Neural progenitor cell (in vitro differentiated cells): ENCODE measurements around the gene CNN3.

Experiments used
- EZH2 ChIP-seq: fragments of 200-600 bp; sonication (generic); IDR thresholded peaks from 2 replicates; pipeline ENCODE4 v1.6.1; 2017; ENCODE audit warnings: antibody characterized with exemption, mild to moderate bottlenecking, moderate library complexity
- EZH2phosphoT487 ChIP-seq: fragments of 200-600 bp; sonication (generic); IDR thresholded peaks from 2 replicates; pipeline ENCODE4 v1.6.1; 2017; ENCODE audit warnings: antibody characterized with exemption

- TF ChIP-seq EZH2 (no peak), EZH2phosphoT487 (no peak)
Measured at GRCh38 chr1:94876362-94876761, 50.5 kb downstream of the CNN3 start.
